GM18861 (cell line): ENCODE results near the gene TBX2.
"Not testable (repeated sequence)": the region's sequence is repeated elsewhere in the genome, so short reads cannot be mapped to it uniquely, and the experiment has no call there.

Source experiments
- ATAC-seq: cut with Tn5 transposase; IDR thresholded peaks from one replicate; pipeline ENCODE4 v1.9.1; 2021; ENCODE audit not compliant: unreplicated experiment

TBX2 gene

DNA sequence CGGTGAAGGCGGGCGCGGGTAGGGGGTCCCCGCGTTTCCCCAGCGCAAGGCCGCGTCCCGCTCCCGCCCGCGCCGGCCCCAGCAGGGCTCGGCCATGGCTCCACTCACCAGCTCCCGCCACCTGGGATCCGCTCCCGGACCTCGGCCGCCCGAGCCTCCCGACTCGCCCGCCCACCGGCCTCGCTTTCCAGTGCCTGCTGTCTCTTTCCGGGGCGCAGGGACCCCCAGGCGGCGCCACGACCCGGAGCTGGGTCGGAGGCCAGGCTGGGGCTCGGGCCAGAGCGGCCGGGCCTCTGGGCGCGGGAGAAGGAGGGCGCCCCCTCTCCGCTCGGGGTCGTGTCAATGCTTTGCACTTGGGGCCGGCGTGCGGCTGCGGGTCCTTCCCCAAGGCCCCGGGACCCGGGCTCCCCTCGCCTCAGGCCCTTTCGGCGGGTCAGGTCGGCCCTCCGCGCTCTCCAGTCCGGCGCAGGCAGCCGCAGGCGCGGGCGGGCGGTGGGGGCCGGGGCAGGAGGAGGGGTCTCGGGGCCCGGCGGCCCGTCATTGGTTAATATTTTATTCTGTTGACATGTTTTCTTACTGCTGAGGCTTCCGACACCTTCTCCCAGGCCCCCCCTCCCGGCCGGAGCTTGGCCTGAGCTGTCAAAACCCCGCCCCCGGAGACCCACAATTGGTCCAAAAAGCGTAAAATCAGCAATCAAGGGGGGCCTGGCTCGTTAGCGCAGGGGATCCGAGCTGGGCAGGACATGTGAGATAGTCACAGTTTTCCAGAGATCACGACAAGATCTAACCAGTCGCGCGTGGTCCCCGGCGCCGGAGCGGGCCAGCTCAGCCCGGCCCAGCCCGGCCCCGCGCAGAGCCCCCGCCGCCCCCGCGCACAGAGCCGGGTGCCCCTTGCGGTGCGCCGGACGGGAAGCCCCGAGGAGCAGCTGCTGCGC is at the start of gene TBX2:
Gene TBX2, plus strand, starts transcription at position 713 of the 935 bp plus-strand sequence. CDS start 334 bp downstream, outside the sequence.
- no peak for ATAC-seq

GRCh38 chr17:61351745-61352407 is 47.8 kb upstream of the TBX2 start:
- no peak for ATAC-seq

GRCh38 chr17:61352408-61352770 is 47.3 kb upstream of the TBX2 start:
- ATAC-seq: no peak

DNA sequence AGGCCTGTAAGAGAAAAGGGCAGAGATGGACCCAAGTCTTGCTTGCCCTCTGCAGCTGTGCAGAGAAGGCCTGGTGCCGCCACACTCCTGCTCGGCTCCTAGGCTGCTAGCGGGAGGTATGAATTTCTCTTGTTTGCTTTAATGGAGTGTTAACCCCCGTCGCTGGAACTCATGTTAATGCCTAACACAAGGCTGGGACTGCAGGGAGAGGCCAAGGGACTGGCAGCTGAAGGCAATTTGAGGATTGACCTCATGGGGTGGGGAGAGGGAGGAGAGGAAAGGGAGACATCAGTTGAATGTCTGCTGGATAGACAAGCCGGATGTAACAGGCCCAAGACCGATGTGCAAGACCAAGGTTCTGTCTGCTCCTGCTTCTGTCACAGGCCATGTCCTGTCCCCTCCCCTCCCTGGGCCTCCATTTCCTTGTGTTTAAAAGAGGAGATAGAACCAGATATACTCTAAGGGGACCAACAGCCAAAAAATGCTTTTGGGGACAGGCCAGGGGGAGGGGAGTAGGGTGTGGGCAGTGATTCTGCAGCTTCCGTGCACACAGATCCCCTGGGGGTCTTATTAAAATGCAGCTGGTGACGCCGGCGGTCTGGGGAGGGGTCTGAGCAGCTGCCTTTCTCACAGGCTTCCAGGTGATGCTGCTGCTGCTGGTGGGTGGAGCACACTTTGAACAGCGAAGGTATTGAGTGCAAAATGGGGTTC is 46.7 kb upstream of the TBX2 start:
- ATAC-seq: no peak

DNA sequence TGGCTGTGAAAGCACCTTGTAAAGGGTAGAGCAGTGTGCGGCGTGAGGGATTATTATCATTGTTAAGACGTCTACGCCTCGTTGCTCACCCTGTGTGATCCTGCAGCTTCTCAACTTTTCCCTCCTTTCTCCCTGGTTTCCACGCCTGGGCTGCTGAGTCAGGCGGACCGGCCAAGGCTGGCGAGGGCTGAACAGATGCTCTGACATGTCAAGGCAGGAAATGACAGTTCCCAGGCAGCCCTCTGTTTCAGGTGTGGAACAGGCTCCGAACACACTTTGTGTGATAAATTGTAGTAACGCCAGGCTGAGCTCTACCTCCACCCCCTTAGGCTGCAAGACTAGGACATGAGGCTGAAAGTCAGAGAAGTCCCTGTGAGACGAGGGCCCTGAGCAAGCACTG is 46.0 kb upstream of the TBX2 start:
- ATAC-seq: no peak

DNA sequence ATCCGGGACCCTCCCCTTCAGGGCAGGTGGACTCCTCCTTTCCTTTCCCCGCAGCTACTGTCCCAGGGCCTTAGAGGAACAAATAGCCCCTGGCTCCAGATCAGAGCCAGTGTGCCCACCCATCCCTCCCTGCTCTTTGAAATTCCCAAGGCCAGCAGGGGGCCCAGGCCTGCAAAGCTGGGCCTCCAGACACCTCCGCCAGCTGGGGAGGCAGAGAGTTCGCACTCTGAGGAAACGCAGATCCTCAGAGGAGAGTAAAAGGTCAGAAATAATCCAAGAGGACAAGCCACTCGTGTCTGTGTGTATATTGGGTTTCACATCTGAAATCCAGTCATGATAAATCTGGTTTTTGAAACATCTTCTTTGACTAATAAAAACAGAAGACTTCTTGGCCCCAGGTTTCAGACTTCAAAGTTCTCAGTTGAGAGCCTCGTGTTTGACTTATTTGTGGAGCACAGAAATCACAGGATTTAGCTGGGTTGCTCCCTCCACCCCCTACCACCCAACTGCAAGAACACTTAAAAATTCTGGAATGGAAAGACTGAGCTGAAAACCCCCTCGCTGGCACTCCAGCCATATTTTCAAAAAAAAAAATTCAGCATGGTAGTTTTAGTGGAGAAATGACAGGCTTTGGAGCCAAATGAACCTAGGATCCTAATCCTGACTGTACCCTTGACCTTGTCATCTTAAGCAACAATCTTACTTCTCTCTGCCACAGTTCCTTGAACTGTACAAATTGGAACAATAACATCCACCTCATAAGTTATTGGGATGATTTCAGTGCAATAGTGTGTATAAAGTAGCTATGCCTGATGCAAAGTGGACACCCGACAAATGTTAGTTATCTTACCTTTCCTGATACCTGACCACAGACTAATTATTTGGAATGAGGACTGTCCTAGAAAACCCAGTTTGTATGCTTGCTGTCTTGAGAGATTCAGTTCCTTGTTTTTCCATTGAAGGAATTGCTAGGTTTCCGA is 44.5 kb upstream of the TBX2 start:
- ATAC-seq: no peak

DNA sequence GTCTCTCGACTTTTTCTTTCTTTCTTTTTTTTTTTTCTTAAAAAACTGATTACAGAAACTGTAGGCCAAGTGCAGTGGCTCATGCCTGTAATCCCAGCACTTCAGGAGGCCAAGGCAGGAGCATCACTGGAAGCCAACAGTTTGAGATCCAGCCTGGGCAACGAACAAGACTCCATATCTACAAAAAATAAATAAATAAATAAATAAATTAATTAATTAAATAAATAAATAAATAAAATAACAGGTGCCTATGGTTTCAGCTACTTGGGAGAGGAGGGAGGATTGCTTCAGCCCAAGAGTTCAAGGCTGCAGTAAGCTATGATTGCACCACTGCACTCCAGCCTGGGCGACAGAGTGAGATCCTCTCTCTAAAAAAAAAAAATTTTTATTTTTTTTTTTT is 42.6 kb upstream of the TBX2 start:
- not testable (repeated sequence) for ATAC-seq

DNA sequence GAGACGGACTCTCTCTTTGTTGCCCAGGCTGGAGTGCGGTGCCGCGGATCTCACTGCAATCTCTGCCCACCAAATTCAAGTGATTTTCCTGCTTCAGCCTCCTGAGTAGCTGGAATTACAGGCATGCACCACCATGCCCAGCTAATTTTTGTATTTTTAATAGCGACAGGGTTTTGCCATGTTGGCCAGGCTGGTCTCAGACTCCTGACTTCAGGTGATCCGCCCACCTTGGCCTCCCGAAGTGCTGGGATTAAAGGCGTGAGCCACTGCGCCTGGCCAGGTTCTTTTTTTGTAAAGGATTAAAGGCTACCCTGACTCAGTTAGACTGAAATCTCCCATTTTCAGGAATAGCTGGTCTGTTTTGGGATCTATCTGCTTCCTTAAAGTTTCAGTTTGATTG is 40.1 kb upstream of the TBX2 start:
- not testable (repeated sequence) for ATAC-seq

DNA sequence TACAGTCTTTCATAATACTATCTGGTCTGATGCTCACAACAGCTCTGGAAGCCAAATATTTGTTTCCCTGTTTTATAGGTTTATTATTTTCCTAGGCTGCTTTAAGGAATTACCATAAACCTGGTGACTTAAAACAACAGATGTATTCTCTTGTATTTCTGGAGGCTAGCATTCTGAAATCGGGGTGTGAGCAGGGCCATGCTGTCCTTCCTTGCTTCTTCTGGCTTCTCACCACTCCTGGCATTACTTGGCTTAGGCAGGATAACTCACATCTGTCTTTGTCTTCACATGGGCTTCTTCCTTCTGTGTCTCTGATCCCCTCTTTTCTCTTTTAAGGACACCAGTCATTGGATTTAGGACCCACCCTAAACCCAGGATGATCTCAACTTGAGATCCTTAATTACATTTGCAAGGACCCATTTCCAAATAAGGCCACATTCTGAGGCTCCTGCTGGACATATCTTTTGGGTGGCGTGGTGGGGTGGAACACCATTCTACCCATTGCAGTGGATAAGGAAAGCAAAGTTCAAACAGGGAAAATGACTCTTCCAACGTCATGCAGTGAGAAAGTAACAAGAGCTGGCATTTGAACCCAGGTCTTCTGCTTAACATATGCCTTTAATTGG is 39.2 kb upstream of the TBX2 start:
- no peak for ATAC-seq

DNA sequence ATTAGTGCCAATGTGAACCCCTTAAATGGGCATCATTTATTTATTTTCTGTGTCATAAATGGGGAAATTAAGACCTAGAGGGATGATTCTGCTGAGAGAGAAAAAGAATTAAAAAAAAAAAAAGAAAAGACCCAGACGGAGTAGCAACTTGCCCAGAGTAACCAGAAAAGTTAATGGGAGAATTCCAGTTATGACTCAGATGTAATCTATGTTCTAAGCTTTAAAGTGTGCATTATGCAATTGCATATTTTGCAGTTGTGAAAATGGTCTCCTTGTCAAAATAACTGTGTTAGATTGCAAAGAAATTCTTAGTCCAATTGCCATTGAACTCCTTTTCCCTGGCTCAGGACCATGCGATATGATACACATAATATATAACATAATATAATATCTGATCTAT is 38.6 kb upstream of the TBX2 start:
- no peak for ATAC-seq

- no peak for ATAC-seq
Measured at GRCh38 chr17:61362396-61362795, 37.2 kb upstream of the TBX2 start.

- ATAC-seq: no peak
Measured at GRCh38 chr17:61362852-61363600, 36.6 kb upstream of the TBX2 start.

GRCh38 chr17:61363601-61364462 is 35.8 kb upstream of the TBX2 start:
- ATAC-seq: no peak

GRCh38 chr17:61364463-61364846 is 35.2 kb upstream of the TBX2 start:
- no peak for ATAC-seq

DNA sequence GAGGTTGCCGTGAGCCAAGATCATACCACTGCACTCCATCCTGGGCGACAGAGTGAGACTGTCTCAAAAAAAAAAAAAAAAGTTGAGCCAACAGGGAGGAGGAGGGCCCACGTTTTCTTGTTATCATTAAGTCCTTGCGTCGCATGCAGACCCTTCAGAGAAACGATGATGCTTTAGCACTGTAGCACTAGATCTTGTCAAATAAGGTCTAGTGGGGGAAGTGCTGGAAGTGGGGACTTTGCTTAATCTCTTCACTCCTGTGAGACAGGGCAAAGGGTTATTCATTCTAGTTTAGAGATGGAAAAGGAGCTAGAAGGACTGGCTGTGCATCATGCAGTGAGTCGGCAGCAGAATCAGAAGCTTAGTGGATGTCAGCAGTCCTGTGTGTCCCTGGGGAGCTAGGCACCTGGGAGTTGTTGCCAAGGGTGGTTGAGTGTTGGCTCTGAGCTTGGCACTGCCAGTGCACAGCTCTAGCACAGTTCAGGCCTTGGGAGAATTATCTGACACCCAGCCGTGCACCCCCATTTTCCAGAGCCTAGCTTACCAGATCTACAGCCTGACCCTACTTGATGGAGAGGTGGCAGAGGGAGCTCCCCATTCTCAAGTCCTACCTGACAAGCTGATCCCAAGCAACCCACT is 33.4 kb upstream of the TBX2 start:
- no peak for ATAC-seq

- ATAC-seq: no peak
Measured at GRCh38 chr17:61366715-61367413, 32.8 kb upstream of the TBX2 start.

DNA sequence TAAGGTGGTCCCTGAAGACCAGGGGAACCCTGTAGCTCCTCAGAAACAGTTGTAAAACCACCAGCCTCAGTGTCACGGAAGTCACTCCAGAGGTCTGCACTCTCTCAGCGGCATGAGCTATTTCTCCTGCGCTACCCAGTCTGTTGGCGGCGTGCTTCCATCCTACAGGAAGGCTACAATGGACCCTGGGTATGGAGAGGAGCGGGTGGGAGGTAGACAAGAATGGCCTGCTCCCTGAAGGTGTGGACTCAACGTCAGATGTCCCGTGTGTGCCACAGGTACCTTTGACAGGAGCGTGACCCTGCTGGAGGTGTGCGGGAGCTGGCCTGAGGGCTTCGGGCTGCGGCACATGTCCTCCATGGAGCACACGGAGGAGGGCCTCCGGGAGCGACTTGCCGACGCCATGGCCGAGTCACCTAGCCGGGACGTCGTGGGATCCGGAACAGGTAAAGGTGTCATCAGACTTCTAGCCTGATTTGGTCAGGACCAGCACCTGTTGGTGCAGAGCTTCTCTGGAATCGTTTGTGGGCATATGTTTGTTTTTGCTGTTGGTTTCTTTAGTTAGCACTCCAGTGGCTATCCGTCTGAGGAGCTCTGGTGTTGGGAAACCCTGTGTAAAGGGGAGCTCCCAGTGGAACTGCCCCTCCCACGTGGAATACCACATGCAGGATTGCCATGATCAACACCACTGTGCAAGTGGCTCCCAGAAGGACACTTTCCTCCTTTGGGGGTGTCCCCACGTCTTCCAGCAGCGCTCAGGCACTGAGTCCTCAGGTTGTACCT is 31.4 kb upstream of the TBX2 start:
- no peak for ATAC-seq
